ENCODE results near the gene TOP2A.

The TOP2A gene

DNA sequence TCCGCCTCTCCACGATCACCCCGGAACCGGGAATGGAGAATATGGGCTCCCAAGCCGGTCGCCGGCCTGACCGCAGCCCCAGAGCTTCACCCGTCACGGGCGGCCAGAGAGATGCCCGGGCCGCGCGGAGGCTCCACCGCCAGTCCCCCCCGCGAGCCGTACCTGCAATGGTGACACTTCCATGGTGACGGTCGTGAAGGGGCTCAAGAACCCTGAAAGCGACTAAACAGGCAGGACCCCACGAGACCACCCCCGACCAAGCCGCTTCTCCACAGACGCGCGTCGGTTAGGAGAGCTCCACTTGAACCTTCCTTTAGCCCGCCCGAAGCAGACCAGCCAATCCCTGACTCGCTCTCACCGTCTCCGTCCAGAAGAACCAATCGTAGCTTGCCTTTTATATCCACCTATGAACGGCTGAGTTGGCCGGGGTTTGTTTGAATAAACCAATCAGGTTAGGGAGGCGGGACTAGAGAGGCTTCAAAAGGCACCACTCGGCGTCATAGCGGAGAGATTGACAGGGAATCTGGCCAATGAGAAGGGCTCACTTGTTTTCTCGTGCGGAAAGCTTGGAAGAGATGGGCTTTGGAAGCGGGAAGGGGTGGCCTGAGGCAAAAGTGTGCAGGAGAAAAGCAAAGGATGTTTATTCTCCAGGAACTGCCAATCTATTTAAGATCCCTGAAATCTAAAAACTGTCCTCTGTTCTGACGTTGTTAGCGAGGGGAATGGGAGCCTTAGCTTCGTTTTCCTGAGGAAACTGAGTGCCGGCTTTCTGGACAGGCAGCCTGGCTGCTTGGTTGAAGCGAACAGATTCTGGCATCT is at the start of gene TOP2A:
TOP2A (minus strand) TSS at position 288 of the 819 bp plus-strand sequence; CDS start at position 183, 105 bp downstream.
- DNase-seq = peak; percentile 100

DNA sequence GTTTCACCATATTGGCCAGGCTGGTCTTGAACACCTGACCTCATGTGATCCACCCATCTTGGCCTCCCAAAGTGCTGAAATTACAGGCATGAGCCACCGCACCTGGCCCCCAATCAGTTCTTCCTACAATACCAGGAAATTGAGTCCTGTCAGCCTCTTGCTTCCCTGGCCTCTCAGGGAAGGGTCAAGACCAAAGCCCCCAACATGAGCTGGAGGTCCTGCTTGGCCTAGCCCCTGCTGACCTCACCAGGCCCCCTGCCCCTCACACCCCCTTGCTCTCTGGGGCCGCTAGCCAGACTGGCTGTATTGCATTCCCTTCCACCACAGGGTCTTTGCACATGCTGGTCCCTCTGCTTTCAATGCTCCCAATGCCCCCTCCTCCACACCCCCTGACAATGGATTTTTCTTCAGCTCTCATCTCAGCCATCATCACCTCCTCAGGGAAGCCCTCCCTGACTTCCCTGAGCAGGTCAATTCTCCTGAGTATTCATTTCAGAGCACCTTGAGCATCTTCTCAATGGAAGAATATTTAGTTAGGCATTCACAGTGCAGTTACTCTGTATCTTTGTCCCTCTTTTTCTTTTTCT is 49.7 kb upstream of the TOP2A start:
- DNase-seq = no peak

GRCh38 chr17:40466298-40466971 is 48.7 kb upstream of the TOP2A start:
- DNase-seq = no peak

DNA sequence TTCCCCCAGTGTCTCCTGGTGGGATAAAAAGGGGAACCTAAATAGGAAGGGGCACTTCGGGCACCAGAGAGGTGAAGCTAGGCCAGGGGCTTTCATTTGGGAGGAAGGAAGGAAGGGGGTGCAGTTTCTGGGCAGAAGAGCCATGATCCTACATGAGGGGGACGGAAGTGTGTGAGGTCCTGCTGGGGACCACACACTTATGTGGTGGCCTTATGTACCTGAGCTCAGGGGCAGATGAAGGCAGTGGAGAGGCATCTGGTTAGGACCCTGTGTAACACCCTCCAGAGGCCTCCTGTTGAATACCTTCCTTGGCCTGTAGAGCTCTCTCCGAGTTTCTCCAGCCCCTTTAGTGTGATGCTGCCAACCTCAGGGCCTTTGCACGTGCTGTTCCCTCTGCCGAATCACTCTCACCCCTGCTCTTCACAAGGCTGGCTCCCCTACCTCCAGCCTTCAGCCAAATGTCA is 46.7 kb upstream of the TOP2A start:
- no peak for DNase-seq

GRCh38 chr17:40463122-40463550 is 45.4 kb upstream of the TOP2A start:
- no peak for DNase-seq

DNA sequence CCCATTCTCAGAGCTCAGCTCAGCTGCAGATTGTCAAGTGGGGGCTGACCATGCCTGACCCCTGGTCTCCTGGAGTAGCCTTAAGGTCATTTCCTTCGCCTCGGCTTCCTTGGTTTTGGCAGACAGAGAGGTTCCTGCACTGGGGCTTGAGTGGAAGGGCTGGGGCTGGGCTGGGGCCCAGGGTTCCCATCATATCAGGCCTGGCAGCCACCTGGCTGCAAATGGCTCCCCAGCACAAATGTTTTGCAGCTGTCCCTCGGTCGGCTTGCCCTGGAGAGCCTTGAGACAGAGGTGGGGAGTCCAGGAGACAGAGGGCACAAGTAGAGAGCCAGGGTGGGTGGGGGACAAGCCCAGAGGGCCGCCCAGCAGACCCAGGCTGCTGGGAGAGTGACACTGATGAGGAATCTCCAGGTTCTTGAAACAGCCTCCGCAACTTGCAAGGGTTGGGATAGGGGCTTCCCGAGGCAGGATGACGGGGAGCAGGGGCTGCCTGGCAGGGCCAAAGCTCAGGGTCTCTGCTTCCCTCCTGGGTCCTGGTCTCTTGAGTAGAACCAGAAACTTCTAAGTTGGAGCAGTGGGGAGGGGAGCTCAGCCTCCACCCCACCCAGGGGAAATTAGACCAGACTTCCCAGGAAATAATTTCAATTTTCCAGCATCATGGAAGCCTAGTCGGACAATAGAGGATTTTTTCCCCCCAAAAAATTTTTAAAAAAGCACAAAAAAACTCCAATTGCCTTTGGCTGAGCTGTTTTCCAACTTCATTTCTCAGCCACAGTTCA is 44.8 kb upstream of the TOP2A start:
- DNase-seq = no peak

DNA sequence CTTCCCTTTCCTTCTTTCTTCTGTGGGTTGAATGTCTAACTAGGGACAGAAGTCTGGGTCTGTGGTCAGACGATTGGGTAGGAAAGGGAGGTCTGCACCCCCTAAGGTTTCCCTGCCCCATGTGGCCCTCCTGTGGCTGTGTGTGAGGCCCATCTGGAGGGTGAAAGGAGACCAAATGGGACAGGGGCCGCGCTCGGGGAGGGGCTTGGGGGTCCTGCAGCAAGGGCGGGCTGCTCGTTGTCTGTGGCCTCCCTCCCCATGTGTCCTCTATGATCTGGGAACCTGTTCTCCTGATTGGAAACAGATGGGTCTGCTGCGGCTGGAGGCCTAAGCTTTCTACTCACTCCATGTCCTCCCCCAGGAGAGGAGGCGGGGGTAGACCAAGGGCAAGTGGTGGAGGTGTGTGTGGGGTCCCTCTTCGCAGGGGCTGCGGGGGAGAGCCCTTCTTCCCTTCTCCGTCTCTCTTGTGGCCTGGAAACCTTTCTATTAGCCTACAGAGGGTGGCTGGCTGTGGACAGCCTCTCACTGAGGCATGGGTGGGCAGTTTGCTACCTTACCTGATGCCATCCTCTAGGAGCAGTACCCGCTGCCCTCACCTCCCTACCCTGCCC is 44.1 kb upstream of the TOP2A start:
- DNase-seq = no peak

GRCh38 chr17:40460968-40461731 is 43.5 kb upstream of the TOP2A start:
- DNase-seq = no peak

- DNase-seq = no peak
These were observed 42.9 kb upstream of the TOP2A start for GRCh38 chr17:40460604-40460967.

- no peak for DNase-seq
These were observed 42.2 kb upstream of the TOP2A start for GRCh38 chr17:40459636-40460603.

DNA sequence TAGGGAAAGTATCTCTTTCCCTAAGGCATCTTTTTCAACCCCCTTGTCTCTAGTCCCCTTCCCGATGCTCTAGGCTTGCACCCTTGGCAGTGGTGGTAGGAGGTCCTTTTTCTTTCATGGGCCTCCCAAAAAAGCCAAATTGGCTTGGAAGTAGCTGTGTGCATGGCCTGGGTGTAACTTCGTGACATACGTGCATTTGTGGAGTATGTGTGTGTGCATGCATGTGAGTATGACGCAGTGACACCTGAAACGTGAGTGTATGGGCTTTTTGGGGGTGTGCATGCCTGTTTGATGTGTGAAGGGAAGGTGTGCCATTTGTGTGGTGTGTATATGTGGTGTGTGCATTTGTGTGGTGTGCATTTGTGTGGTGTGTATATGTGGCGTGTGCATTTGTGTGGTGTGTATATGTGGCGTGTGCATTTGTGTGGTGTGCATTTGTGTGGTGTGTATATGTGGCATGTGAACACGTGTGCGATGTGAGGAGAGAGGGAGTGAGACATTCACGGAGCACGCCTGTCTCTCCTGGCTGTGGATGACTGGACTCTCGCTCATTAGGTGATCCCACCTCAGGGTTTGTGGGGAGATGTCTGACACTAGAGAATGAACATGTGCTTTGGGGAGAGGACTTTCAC is 41.3 kb upstream of the TOP2A start:
- DNase-seq = no peak

GRCh38 chr17:40457964-40458791 is 40.5 kb upstream of the TOP2A start:
- no peak for DNase-seq

GRCh38 chr17:40457369-40457768 is 39.7 kb upstream of the TOP2A start:
- DNase-seq = no peak

GRCh38 chr17:40456396-40456951 is 38.8 kb upstream of the TOP2A start:
- DNase-seq = no peak

GRCh38 chr17:40454613-40454995 is 36.9 kb upstream of the TOP2A start:
- DNase-seq = no peak

DNA sequence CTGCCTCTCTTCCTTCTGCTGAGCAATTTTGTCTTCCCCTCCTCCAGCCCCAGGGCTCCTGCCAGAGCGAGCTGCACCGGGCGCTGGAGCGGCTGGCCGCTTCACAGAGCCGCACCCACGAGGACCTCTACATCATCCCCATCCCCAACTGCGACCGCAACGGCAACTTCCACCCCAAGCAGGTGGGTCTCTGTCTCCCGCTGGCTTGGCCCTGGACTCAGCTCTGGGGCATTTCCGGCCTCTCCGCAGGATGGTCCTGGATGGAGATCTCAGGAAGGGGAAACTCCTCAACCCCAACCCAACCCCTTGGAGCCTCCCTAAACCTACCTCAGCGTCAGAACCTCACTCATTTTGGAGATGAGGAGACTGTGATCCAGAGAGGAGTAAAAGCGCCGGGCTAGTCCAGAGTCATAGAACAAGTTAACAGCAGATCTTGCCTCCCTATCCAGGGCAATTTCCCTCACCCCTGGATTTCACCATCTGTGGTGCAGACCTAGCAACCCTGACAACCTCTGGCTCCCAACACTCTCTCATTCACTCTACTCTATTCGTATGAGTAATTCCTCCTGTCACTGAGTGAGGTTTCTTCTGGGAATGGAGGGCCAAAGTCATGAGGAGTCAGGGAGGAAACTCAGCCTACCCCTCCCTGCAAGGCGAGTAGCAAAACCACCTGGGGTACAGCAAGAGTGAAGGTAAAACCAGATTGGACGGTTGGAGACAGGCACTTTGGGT is 36.4 kb upstream of the TOP2A start:
- no peak for DNase-seq

DNA sequence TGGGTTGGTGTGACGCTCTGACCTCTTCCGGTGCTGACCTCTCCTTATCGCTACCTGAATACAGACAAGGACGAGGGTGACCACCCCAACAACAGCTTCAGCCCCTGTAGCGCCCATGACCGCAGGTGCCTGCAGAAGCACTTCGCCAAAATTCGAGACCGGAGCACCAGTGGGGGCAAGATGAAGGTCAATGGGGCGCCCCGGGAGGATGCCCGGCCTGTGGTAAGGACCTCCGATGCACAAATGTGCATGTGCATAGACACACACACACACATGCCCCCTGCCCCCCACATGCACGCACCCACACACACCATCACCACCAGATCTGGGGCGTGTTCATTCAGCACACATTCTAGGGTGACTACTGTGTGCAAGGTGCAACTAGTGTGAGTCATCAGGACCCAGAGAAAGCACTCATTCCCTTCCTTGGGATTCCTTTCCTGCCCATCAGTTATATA is 35.3 kb upstream of the TOP2A start:
- no peak for DNase-seq

- DNase-seq = no peak
These were observed 34.6 kb upstream of the TOP2A start for GRCh38 chr17:40452216-40452787.

Data from NCI-H748 treated with DMSO at 0.1 percent for 48 hours (cell line).